Panc1 (cell line): Measurements from ENCODE around the gene WFIKKN1.

Experiments
- POLR2AphosphoS5 ChIP-seq: IDR thresholded peaks from 2 replicates; pipeline ENCODE4 v1.6.1; 2012; ENCODE audit warnings: mild to moderate bottlenecking, low read depth, low read length, moderate library complexity
- TF ChIP-seq, protein P1 (sequence below): fragments of 450-650 bp; IDR thresholded peaks from 2 replicates; pipeline ENCODE4 v1.5.1; 2017; ENCODE audit warnings: mild to moderate bottlenecking

DNA sequence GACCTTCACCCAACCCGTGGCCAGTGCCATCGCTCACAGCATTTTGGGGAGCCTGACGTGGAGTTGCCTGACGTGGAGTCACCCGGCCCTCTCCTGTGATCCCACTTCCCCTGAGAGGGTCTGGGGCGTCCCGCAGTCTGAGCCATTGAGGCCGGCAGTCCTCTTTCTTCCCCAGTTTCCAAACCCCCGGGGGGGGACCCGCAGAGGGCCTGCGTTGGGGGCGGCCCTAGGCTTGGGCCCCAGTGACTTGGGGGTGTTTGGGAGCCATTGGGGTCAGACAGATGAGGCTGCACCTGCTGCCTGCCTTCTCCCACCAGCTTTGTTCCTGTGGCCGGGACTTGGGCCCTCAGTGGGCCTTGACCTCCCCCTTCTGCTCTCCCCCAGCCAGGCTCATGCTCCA is 38.9 kb downstream of the WFIKKN1 start:
- TF ChIP-seq, protein P1, sequence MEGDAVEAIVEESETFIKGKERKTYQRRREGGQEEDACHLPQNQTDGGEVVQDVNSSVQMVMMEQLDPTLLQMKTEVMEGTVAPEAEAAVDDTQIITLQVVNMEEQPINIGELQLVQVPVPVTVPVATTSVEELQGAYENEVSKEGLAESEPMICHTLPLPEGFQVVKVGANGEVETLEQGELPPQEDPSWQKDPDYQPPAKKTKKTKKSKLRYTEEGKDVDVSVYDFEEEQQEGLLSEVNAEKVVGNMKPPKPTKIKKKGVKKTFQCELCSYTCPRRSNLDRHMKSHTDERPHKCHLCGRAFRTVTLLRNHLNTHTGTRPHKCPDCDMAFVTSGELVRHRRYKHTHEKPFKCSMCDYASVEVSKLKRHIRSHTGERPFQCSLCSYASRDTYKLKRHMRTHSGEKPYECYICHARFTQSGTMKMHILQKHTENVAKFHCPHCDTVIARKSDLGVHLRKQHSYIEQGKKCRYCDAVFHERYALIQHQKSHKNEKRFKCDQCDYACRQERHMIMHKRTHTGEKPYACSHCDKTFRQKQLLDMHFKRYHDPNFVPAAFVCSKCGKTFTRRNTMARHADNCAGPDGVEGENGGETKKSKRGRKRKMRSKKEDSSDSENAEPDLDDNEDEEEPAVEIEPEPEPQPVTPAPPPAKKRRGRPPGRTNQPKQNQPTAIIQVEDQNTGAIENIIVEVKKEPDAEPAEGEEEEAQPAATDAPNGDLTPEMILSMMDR = no peak
- TF ChIP-seq POLR2AphosphoS5 = no peak
